ENCODE data around the gene COL24A1. TPM values are rescaled to one million over a fixed set of nuclear protein-coding genes. Genes with fewer than 3 reads are reported as not detected.

Gene COL24A1
- total and polyA plus RNA-seq, 2 donors (not counting 1 experiment from before 2014, with no cell fraction given), result not detected

GRCh38 chr1:86183810-86184209 lies 27.2 kb upstream of the COL24A1 start:
- Mint-ChIP-seq H3K27ac (no peak overlapping the region), H3K4me3 (no peak overlapping the region), H3K27me3 (no peaks in the 10 kb centered on the region), H3K4me1 (no peaks in the 10 kb centered on the region), H3K9me3 (ENCODE audit: insufficient read depth) (no peaks in the 10 kb centered on the region)
- no peak overlapping the region for H3K4me3 ChIP-seq (ENCODE audit: control extremely low read depth in 1 of 5, extremely low read depth in 1 of 5, insufficient read depth in 1 of 5, low read depth in 2 of 5, low read length in 4 of 5)
- no peak overlapping the region for H2AFZ ChIP-seq (ENCODE audit: insufficient read depth, low read depth, low read length, poor library complexity, severe bottlenecking)
- H3K79me2 ChIP-seq (ENCODE audit: control insufficient read depth, insufficient read depth, low read length), result no peaks in the 10 kb centered on the region
- peaks cover 0 to 4% (median 1%) of the 10 kb centered on the region in 3 donors for H3K9me3 ChIP-seq (ENCODE audit: control extremely low read depth in 1 of 3, control insufficient read depth in 2 of 3, insufficient read depth in 1 of 3, low read length in 2 of 3)
- TF ChIP-seq EZH2 (IDR thresholded peaks at IDR 0.05; ENCODE audit: borderline replicate concordance, insufficient read depth, low read depth, low read length, poor library complexity, severe bottlenecking) (no peak), CTCF (IDR thresholded peaks at IDR 0.05) (no peak)
- no CpG with 5 or more reads among the region's 1 CpG for WGBS (ENCODE audit: insufficient coverage)
- ATAC-seq (ENCODE audit: low read depth) (no peak), DNase-seq (no peak)
- no peak overlapping the region for H3K27ac ChIP-seq (ENCODE audit: low read length in 2 of 2)
- no peak overlapping the region for H3K9ac ChIP-seq (ENCODE audit: low read length)
- no peaks in the 10 kb centered on the region for H3K4me1 ChIP-seq (ENCODE audit: control insufficient read depth in 2 of 2, insufficient read depth in 2 of 2, low read length in 2 of 2)
- H3K27me3 ChIP-seq (replicated peaks in 1 of 4; ENCODE audit: control extremely low read depth in 1 of 4, control insufficient read depth in 3 of 4, insufficient read depth in 4 of 4, low read length in 3 of 4), result no peaks in the 10 kb centered on the region
- no peaks in the 10 kb centered on the region for H3K36me3 ChIP-seq (replicated peaks in 1 of 2; ENCODE audit: control extremely low read depth in 1 of 2, control insufficient read depth in 1 of 2, extremely low read depth in 1 of 2, insufficient read depth in 2 of 2, low read length in 1 of 2)
- no peaks in the 10 kb centered on the region for H4K20me1 ChIP-seq (ENCODE audit: control insufficient read depth, insufficient read depth, low read length, poor library complexity, severe bottlenecking)
- no peak overlapping the region for H3K4me2 ChIP-seq (replicated peaks; ENCODE audit: low read depth, low read length, poor library complexity, severe bottlenecking)
- POLR2A ChIA-PET, result no interaction called here
- intact Hi-C loops (cut with micrococcal nuclease), result no loop called here
- CTCF ChIA-PET, result no interaction called here

GRCh38 chr1:86176226-86176625 lies 19.7 kb upstream of the COL24A1 start:
- Mint-ChIP-seq H3K27ac (no peak overlapping the region), H3K4me3 (no peak overlapping the region), H3K4me1 (no peaks in the 10 kb centered on the region), H3K9me3 (ENCODE audit: insufficient read depth) (no peaks in the 10 kb centered on the region), H3K27me3 (no peaks in the 10 kb centered on the region)
- TF ChIP-seq CTCF (IDR thresholded peaks at IDR 0.05) (no peak), EZH2 (IDR thresholded peaks at IDR 0.05; ENCODE audit: borderline replicate concordance, insufficient read depth, low read depth, low read length, poor library complexity, severe bottlenecking) (no peak)
- H3K4me3 ChIP-seq (ENCODE audit: control extremely low read depth in 1 of 5, extremely low read depth in 1 of 5, insufficient read depth in 1 of 5, low read depth in 2 of 5, low read length in 4 of 5), result no peak overlapping the region
- H3K4me2 ChIP-seq (replicated peaks; ENCODE audit: low read depth, low read length, poor library complexity, severe bottlenecking), result no peak overlapping the region
- CTCF ChIA-PET, result no interaction called here
- no peak overlapping the region for H2AFZ ChIP-seq (ENCODE audit: insufficient read depth, low read depth, low read length, poor library complexity, severe bottlenecking)
- no peak for ATAC-seq (ENCODE audit: low read depth)
- no peaks in the 10 kb centered on the region for H3K36me3 ChIP-seq (replicated peaks in 1 of 2; ENCODE audit: control extremely low read depth in 1 of 2, control insufficient read depth in 1 of 2, extremely low read depth in 1 of 2, insufficient read depth in 2 of 2, low read length in 1 of 2)
- H3K79me2 ChIP-seq (ENCODE audit: control insufficient read depth, insufficient read depth, low read length), result no peaks in the 10 kb centered on the region
- H4K20me1 ChIP-seq (ENCODE audit: control insufficient read depth, insufficient read depth, low read length, poor library complexity, severe bottlenecking), result no peaks in the 10 kb centered on the region
- no peak overlapping the region for H3K9ac ChIP-seq (ENCODE audit: low read length)
- H3K9me3 ChIP-seq (ENCODE audit: control extremely low read depth in 1 of 3, control insufficient read depth in 2 of 3, insufficient read depth in 1 of 3, low read length in 2 of 3), result peaks cover 0 to 1% (median 0%) of the 10 kb centered on the region in 3 donors
- POLR2A ChIA-PET, result no interaction called here
- H3K27me3 ChIP-seq (replicated peaks in 1 of 4; ENCODE audit: control extremely low read depth in 1 of 4, control insufficient read depth in 3 of 4, insufficient read depth in 4 of 4, low read length in 3 of 4), result no peaks in the 10 kb centered on the region
- no peak for DNase-seq
- no peaks in the 10 kb centered on the region for H3K4me1 ChIP-seq (ENCODE audit: control insufficient read depth in 2 of 2, insufficient read depth in 2 of 2, low read length in 2 of 2)
- WGBS (ENCODE audit: insufficient coverage), result no CpG with 5 or more reads among the region's 5 CpGs
- H3K27ac ChIP-seq (ENCODE audit: low read length in 2 of 2), result no peak overlapping the region
- intact Hi-C loops (cut with micrococcal nuclease), result no loop called here
